GM19035 (cell line): ENCODE data around the gene PPARD.
"Not testable (repeated sequence)": the region's sequence is repeated elsewhere in the genome, so short reads cannot be mapped to it uniquely, and the experiment has no call there.

ENCODE experiments used
- ATAC-seq: cut with Tn5 transposase; IDR thresholded peaks from one replicate; pipeline ENCODE4 v1.9.1; 2021; ENCODE audit not compliant: unreplicated experiment

PPARD gene

DNA sequence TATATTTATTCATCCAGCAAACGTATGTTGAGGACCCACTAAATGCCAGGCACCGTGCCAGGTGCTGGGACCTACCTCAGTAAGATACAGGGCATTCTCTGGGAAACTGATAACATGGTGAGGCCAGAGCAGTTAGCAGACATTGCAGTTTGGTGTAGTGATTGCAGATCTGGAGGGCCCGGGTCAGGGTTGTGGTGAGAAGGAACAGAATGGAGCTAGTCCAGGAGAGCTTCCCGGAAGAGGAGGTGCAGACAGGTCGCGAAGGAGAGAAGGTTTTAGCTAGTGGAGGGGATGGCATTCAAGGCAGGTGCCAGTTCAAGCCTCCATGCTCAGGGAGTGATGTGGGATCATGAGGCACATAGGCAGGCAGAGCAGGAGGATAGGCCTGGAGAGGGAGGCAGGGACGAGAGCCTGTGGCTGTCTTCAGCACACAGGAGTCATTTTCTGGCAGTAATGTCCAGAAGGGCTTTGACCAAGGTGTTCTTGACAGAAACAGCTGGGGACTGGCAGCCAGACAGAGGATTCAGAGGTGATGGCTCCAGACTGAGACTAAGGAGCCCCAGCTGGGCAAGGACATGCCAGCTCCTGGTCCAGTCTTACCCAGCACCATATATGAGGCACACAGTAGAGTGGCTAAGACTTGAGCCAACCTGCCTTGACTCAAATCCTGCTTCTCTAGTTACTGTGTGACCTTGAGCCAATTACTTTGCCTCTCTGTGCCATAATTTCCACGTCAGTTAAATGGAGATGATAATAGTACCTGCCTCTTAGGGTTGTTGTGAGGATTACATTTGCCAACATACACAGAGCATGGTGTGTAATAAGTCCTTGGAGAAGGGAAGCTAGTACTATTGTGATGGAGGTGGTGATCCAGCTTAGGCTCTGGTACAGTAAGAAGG, 61.4 kb downstream of the PPARD start:
- no peak for ATAC-seq

DNA sequence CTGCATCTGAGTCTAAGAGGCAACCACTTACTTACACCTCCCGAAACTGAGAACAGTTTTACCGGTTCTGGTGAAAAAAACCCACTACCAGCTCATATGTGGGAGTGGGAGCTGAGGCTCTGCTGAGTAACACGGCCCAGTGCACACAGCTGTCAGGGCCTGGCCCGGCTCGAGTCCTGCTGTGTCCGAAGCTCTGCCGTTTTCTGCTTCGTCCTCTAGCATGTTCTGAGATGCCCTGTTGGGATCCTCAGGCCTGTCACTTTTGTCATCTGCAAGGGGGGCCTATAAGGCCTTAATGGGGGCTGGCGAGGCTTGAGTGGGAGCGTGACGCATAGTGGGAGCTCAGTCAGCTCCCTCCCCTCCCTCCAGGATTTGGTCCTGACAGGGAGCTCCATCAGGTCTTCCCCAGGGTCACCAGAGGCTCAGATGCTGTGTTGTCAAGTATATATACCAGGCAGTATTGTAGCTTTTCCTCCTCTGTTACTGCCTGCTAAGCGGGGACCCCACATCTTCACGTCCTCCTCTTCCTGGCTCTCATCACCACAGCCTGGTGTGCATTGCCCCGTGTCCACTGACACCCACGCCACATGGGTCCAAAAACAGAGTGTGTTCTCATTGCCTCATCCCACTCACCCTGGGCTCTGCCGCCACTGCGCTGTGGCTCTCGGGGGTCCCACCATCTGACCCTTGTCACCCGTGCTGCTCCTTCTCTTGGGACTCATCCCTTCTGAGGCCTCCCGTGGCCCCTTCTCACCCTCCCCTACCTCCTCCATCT, 64.5 kb downstream of the PPARD start:
- ATAC-seq: no peak

DNA sequence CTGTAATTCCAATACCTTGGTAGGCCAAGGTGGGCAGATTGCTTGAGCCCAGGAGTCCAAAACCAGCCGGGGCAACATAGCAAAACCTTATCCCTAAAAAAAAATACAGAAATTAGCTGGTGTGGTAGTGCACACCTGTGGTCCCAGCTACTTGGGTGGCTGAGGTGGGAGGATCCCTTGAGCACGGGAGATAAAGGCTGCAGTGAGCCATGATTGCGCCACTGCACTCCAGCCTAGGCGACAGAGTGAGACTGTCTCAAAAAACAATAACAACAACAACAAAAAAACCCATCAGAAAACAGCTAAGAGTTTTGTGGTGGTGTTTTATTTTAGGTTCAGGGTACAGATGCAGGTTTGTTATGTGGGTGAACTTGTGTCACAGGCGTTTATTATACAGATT, 66.9 kb downstream of the PPARD start:
- no peak for ATAC-seq

DNA sequence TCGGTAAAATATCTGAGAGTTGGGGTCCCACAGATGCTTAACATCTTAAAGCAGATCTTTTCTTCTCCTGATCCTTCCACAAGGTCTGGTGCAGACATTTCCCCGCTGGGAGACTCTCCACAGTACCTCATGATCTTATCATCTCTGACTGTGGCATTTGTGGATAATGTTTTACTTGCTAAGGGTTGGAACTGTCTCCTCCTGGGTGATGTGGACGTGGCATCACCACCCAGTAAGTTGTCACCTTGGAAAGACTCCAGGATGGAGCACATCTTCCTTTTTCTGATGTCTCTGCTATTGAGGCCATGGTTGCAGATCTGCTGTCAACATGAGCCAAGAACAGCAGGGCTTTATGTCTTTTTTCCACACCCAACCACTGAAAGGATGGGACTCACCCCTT, 67.8 kb downstream of the PPARD start:
- ATAC-seq: no peak

DNA sequence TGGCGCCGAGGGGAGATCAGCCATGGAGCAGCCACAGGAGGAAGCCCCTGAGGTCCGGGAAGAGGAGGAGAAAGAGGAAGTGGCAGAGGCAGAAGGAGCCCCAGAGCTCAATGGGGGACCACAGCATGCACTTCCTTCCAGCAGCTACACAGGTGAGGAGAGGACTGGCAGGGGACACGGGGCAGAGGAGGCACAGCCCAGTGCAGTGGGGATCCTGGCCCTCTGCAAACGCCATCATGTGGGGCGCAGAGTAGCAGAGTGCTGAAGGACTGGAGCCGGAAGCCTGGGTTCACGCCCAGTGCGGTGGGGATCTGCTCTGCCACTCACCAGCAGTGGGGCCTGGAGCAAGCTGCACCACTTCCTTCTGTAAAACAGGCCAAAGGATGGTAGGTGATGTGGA, 68.7 kb downstream of the PPARD start:
- ATAC-seq: no peak

DNA sequence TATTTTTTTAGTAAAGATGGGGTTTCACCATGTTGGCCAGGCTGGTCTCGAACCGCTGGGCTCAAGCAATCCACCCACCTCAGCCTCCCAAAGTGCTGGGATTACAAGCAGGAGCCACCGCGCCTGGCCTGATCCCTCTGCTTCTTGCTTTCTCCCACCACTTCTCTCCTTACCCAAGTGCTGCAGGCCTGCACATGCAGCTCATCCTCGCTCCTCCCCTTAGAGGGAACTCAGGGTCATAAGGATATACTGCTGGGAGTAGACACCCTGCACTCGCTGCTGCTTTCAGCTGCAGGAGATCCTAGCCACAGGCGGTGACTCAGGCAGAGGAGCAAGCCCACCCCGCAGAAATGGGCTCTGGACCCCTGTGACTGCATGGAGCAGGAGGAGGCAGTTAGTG, 69.7 kb downstream of the PPARD start:
- no peak for ATAC-seq

DNA sequence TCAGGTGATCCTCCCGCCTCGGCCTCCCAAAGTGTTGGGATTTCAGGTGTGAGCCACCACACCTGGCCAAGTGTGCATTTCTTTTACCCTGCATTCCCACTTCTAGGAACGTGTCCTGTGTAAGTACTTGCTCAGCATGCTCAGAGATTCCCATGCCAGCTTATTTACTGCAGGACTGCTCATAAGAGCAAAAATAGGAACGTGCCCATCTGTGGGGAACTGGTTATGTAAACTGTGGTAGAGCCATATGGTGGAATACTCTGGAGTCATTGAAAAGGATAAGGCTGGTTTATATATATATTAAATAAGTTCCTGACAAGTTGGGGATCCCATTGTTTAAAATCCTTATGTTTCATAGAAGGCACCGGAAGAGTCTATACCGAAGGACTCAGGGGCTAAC, 71.6 kb downstream of the PPARD start:
- ATAC-seq: no peak

DNA sequence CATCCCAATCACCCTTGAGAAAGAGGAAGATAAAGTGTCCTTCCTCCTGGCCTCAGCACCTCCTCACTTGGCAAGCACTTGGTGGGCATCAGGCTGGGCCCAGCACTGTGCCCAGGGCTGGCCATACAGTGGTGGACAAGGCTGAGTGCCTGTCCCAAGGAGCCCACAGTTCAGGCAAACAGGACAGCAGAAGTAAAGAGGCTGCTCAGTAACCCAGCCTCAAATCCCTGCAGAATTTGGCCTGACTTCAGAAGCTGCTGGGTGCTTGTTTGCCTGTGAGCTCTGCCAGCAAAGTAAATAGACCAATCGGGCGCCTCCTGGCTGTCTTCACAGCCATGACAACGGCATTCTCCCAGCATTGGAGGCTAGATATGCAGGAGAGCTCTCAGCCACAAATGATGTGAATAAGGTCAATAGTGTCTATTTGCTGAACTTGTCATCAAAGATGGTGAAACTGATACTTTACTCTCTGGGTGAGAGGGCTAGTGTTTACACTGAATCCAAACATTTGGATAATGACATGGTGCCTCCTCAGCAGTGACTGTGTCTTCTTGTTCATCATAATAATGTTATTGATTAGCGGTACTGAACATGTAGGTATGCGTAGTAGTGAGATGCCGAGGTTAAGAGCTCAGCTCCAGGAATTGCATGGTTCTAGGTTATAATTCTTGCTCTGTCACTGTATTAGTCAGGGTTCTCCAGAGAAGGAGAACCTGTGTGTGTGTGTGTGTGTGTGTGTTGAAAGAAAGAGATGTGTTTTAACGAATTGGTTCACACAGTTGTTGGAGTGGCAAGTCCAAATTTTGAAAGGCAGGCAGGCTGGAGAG, 72.9 kb downstream of the PPARD start:
- no peak for ATAC-seq

DNA sequence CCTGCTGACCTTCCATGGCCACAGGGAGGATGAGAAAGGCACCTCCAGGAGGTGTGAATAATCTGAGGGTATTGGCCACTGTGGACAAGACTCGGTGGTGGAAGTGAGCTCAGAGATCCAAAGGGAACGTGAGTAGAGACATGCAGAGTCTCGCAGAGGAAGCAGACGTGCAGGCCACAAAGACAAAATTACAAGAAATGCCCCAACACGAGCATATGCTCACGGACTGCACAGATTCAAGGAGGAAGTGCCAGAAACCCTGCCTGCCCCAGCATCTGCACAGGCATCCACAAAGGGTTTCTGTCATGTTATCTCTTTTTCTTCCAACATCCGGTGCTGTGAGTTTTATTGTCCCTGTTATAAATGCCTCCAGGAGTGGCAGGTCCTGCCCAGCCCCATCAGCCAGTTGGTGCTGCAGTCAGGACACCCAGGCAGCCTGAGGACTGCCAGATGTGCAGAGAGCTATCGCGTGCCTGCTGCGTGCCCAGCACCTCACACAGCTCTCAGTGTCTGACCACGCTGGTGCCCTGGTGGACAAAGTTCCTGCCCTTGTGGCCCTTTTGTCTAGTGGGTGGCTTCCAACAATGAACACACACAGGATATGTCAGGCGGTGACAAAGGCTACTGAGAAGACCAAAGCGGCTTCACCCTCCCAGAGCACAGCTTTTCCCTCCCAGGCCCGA, 75.8 kb downstream of the PPARD start:
- no peak for ATAC-seq

DNA sequence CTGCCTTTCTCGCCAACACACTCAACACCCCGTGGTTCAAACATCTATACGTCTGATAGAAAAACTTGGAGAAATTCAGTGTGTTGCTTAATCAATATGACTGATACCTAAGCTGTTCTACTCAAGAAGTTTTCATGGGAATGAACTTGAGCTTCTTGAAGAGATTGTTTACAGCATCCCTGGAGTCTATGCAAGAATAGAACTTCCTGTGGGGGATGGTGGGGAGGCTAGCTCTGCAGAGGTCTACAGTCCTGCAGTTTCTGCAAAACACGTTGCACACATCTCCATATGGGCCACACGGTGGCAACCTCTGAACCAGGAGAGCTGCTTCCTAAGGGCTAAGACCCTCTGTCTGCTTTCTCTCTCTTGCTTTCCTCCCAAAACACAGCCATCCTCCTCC, 77.1 kb downstream of the PPARD start:
- no peak for ATAC-seq

DNA sequence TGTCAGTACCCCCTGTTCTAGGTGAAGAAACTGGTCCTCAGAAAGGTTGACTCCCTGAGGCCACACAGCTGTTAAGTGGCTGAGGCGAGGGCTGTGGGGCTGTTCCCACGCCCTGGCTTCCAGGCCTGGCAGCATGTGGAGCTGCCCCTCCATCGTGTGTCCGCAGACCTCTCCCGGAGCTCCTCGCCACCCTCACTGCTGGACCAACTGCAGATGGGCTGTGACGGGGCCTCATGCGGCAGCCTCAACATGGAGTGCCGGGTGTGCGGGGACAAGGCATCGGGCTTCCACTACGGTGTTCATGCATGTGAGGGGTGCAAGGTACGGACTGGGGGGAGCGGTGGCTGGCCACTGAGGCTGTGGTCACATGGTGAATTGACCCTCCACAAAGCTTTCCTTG, 77.6 kb downstream of the PPARD start:
- no peak for ATAC-seq

DNA sequence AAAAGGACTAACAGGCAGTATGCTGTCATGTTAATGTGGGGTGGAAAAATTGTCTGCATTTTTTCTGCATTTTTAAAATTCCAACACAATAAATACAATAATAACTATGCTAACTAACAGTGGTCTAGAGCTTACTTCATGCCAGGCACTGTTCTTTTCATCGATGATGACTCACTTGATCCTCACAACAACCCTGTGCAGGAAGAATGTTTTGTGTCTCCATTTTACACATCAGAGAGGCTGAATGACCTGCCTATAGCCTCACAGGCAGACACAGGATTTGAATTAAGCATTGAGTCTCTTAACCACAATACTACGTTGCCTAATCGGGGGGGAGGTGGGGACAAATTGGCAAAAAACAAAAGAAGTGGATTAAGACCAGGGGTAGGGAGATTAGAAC, 82.9 kb downstream of the PPARD start:
- ATAC-seq: no peak

DNA sequence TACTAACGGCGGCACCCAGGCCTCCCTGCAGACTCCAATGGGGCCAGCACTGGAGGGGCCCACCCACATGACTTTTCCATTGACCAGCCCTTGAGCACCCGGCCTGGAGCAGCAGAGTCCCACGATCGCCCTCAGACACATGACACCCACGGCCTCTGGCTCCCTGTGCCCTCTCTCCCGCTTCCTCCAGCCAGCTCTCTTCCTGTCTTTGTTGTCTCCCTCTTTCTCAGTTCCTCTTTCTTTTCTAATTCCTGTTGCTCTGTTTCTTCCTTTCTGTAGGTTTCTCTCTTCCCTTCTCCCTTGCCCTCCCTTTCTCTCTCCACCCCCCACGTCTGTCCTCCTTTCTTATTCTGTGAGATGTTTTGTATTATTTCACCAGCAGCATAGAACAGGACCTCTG, 83.7 kb downstream of the PPARD start:
- no peak for ATAC-seq

DNA sequence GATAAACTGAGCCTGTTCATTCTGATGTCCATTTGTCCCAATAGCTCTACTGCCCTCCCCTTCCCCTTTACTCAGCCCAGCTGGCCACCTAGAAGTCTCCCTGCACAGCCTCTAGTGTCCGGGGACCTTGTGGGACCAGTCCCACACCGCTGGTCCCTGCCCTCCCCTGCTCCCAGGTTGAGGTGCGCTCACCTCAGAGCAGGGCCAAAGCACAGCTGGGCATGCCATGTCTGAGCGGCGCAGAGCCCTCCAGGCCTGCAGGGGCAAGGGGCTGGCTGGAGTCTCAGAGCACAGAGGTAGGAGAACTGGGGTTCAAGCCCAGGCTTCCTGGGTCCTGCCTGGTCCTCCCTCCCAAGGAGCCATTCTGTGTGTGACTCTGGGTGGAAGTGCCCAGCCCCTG, 85.1 kb downstream of the PPARD start:
- ATAC-seq: no peak

DNA sequence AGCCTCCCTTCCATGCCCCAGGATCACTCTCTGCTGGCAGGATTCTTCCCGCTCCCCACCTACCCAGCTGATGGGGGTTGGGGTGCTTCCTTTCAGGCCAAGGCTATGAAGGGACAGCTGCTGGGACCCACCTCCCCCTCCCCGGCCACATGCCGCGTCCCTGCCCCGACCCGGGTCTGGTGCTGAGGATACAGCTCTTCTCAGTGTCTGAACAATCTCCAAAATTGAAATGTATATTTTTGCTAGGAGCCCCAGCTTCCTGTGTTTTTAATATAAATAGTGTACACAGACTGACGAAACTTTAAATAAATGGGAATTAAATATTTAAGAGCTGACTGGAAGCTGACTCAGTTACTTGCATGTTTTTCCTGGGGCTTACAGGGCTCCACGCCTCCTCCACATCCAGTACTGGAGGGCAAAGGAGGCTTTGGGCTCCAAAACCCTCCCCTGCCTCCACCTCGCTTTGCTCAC, 85.5 kb downstream of the PPARD start:
- ATAC-seq: no peak

DNA sequence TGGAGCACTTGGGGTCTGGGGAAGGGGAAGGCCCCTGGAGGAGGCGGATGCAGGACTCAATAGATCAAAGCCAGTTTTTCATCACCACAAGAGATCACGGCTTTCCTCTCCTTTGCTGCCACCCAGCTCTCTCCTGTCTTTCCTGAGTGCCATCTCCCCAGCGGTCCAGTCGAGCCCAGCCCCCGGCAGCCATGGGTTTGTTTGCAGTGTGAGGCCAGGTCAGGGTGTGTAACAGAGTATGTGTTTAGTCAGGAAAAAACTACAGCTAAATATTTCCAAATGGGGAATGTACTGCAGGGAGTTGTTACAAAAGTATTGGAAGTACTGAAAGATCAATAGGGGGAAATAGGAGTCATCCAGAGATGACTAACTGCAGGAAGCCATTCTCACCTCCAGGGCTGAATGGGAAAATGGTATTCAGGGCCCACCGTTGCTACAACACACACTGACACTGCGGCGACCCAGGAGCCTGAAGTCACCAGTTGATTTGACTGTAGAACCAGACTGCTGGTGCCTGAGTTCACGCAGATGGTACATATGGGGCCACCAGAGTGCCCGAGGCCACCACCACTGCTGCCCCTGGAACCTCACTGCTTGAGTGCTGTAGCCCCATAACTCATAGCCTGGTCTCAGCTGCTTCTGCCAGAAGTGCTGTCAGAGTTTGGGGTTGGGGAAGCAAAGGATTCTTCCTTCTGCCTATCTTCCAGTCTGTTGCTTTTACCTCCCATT, 86.2 kb downstream of the PPARD start:
- no peak for ATAC-seq

DNA sequence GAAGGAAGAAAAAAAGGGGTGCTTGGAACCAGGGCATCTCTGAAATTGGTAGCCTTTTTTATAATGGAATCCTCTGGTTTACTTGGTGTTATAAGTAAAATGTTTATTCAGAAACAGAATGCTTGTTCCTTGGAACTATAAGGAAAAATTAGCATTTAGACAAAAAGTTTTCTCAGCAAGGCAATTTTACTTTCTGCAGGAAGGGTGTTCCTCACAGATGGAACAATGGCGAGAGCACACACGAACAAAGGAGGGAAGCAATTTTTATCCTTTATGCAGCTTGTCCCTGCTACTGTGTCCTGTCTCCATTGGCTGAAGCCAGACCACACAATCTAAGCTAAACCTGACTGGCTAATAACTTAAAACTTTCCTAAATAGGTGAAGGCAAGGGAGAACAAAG, 87.1 kb downstream of the PPARD start:
- ATAC-seq: no peak

DNA sequence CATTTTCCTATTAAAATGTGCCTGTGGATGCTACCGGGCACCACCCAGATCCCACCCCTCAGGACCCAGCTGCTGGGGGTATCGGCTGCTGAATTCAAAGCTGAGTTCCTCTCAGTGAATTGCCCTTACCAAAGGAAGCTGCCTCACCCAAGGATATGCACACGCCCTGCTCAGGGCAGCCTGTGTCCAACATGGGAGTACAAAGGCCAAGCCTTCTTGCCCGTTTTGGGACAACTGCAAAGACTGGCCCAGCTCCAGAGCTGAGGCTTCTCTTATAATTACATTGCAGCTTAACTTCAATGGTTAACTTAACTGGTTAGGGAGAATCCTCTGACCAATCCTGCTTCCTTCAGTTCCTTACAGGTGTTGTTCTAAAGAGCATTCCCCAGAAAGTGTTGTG, 89.9 kb downstream of the PPARD start:
- ATAC-seq: no peak

DNA sequence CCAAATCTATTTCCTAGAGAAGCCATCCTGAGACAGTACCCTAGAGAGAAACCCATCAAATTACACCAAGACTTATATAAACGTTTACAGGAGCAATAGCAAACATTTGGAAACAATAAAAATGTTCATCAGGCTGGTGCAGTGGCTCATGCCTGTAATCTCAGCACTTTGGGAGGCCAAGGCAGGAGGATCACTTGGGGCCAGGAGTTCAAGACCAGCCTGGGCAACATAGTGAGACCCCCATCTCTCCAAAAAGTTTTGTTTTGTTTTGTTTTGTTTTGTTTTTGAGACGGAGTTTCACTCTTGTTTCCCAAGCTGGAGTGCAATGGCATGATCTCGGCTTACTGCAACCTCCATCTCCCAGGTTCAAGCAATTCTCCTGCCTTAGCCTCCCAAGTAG, 90.3 kb downstream of the PPARD start:
- not testable (repeated sequence) for ATAC-seq
